NOMO-1 treated with DMSO at 0.1 percent for 48 hours (cell line): ENCODE results near the gene ACTR3C.

ENCODE experiments used
- DNase-seq: peaks from one replicate; lab custom pipeline; 2025; ENCODE audit not compliant: unreplicated experiment; lab: John Stamatoyannopoulos, UW

Gene ACTR3C

GRCh38 chr7:150359622-150360362 lies 36.4 kb upstream of the ACTR3C start:
- no peak for DNase-seq

DNA sequence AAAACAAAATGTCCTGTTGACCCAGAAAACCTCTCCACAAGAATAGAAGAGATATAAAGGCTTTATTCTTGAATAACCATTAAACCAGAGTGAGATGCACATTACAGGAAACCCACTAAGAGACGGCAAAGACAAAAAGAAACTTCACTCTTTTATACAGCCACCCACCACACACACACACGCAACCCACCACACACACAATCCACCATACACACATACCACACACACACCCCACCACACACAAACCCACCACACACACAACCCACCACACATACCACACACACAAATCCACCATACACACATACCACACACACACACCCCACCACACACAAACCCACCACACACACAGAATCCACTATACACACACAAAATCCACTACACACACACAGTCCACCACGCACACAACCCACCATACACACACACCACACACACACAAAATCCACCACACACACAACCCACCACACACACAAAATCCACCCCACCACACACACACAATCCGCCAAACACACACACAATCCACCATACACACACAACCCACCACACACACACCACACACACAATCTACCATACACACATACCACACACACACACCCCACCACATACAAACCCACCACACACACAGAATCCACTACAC lies 35.8 kb upstream of the ACTR3C start:
- no peak for DNase-seq

- DNase-seq = no peak
These were observed 35.1 kb upstream of the ACTR3C start for GRCh38 chr7:150358433-150358832.

DNA sequence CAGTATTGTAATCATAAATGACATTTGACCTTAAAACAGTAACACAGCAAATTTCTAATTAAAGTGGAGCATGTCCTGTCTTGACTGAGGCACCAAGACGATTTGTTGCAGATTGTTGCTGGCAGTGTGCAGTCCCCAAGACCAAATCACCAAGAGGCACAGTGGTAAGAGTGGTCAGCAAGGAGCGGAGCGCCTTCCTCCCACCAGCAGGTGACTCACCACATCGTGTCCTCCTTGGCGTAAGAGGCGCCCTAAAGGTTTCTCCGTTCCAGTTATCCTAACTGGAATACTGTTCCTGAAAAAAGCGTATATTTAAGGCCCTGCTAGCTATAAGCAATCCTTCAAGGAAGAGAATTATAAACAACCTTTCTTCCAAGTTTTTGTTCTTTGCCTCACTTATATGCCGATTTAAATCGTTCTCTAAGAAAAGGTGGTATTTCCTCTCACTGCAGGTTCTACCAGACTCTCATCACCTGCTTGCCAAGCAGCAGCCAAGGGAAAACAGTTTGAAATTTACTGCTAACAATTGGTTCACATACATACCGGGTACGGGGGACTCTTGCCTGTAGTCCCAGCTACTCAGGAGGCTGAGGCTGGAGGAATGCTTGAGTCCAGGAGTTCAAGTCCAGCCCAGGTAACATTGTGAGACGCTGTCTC lies 34.6 kb upstream of the ACTR3C start:
- no peak for DNase-seq

DNA sequence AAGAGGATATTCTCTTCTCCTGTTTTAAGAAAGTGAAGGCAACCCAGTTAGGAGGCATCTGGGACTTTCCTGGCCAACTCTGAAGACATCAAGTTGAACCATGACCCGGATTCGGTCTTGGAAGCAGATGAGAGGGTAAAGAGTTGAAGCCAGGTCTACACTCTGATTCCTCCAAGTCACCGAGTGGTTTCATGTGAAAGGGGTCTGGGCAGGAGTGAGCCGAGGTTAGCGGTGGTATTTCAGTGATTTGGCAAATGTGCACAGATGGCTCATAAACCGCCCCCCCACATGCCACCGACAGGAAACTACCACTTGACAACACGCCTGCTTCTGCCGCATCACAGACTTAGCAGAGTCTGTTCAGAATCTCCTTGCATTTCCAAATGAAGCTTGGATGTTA lies 33.9 kb upstream of the ACTR3C start:
- no peak for DNase-seq

DNA sequence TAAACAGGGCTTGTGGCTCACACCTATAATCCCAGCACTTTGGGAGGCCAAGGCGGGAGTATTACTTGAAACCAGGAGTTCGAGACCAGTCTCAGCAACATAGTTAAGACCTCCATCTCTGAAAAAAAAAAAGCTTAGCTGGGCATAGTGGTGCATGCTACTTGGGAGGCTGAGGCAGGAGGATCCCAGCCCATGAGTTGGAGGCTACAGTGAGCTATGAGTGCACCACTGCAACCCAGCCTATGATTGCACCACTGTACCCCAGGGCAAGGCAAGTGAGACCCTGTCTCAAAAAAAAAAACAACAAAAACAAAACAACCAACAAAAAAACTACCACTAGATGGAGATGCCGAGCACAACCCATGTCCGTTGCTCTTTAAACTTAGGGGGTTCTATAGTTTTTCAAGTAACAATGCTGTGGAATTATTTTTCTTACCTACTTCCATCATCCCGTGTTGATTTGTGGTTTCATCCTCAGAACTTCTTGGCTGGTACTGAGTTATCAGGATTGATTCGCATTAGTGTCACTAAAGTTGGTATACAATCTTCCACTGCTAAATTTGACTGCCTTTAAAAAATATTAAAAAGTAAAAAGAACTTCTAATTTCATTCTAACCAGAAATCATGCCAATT lies 33.0 kb upstream of the ACTR3C start:
- DNase-seq = no peak

- DNase-seq = no peak
These were observed 32.3 kb upstream of the ACTR3C start for GRCh38 chr7:150355666-150356059.

DNA sequence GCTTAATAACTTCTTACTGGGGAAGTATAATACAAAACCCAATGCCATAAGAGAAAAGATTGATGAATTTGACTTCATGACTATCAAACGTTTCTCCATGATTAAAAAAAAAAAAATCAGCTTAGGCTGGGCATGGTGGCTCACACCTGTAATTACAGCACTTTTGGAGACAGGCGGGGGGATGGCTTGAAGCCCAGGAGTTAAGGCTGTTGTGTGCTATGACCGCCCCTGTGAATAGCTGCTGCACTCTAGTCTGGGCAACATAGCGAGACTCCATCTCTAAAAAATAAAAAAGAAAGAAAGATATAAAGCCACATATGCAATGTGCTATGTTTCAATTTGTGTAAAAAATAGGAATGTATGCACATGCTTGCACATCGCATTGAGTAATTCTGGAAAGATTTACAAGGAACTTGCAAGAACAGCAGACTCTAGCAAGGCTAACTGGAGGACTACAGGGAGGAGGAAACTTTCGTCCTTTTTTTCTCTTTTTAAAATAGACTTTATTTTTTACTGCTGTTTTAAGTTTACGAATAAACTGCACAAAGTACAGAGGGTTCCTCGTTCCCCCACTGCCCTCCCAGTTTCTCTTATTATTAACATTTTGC lies 28.3 kb upstream of the ACTR3C start:
- no peak for DNase-seq

GRCh38 chr7:150346922-150347321 lies 23.6 kb upstream of the ACTR3C start:
- DNase-seq = no peak

- no peak for DNase-seq
These were observed 21.7 kb upstream of the ACTR3C start for GRCh38 chr7:150345012-150345411.

DNA sequence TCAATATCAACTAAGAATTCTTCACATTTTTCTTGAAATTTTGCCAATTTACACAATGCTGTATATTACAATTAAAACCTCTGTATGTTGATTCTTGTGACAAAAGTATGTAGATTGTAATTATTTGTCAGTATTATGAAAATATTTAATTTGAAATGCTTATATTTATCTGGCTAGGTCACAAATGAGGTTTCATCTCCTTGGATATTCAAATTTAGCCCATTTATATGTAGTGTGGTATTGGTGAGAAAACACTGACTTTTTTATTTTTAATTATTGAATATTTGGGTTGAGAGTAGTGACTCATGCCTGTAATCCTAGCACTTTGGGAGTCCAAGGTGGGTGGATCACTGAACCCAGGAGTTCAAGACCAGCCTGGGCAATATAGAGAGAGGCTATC lies 21.0 kb upstream of the ACTR3C start:
- no peak for DNase-seq

DNA sequence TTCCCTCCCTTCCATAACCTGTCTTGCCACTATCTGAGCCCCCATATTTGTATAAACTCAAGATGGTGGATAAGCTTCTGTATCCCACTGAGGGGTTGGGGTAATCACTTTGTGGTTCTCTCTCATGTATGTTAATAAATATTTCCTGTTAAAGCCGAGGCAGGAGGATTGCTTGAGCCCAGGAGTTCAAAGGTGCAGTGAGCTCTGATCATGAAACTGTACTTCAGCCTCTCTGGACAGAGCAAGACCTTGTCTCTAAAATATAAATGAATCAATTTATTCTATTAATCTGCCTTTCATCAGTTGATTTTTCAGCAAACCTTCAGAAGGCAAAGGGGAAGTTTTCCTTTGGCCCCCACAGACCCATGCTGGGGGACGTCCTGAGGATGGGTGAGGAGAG lies 19.9 kb upstream of the ACTR3C start:
- DNase-seq = no peak

- no peak for DNase-seq
These were observed 18.7 kb upstream of the ACTR3C start for GRCh38 chr7:150342121-150342408.

DNA sequence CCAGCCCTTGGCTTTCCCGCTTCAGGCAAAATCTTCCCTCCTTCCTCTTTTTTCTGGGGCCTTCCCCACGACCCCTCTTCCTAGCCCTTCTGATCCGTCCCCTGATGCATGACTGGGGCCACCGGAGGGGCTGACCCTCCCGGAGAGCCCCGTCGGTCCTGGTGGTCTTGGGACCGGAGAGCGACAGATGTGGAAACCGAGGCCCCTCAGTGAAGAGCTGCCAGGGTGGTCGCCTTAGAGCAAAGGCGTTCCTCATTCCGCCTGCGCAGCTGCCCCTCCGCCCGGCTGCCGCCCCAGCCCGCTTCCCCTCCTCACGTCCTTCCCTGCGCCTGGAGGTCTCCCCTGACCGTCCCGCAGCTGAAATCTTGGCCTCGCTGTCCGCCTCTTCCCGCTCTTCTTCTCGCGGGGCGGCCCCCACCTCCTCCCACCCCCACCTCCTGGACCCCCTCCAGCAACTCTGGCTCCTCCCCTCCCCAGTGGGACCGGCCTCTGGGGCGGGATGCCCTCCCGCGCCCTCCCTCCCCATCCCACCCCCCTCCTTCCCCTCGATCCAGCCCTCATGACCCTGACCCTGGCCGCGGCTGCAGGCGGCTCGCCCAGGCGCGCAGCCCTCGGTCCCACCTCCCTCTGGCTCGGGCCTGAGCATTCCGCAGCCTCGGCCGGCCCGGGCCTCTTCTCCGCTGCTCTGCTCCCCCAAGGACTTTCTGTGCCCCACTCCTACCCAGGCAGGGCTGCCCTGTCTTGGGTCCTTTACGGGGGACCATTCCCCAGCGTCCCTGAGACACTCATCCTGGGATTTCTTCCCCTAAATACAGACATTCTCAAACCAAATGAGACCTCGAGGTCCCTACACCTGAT lies 18.1 kb upstream of the ACTR3C start, which contains the start of gene RARRES2:
RARRES2 (minus strand) TSS at position 367 of the 858 bp plus-strand sequence. CDS start 1,020 bp downstream, outside the sequence.
- no peak for DNase-seq

- no peak for DNase-seq
These were observed 17.5 kb upstream of the ACTR3C start for GRCh38 chr7:150340875-150341262.

GRCh38 chr7:150340024-150340749 lies 16.8 kb upstream of the ACTR3C start:
- DNase-seq = no peak

GRCh38 chr7:150339409-150339809 lies 16.1 kb upstream of the ACTR3C start:
- no peak for DNase-seq

GRCh38 chr7:150338166-150338829 lies 15.0 kb upstream of the ACTR3C start:
- DNase-seq = no peak

DNA sequence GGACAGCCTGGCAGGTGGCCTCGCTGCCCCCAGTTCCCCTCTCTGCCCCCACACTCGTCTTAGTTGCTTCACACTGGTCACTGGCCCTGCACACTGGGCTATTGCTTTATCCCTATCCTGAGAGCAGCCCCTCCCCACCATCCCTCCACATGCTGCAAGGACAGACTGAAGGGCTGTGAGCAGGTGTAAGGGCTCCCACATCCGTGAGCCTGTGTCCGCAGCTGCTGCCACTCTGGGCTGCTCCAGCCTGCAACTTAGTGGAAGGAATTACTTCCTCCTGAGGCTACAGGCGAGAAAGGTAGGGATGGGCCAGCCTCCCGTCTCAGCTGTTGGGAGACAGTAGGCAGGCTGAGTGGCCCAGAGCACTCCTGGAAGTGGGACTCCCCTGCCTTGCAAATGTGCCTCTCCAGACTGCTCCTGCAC lies 14.3 kb upstream of the ACTR3C start:
- no peak for DNase-seq
